ENCODE results near the gene ORC6. TPM values are rescaled to one million over a fixed set of nuclear protein-coding genes. Genes with fewer than 3 reads are reported as not detected.

The ORC6 gene
- total RNA-seq, 1 experiment from 2014 or later: 76.1 TPM

DNA sequence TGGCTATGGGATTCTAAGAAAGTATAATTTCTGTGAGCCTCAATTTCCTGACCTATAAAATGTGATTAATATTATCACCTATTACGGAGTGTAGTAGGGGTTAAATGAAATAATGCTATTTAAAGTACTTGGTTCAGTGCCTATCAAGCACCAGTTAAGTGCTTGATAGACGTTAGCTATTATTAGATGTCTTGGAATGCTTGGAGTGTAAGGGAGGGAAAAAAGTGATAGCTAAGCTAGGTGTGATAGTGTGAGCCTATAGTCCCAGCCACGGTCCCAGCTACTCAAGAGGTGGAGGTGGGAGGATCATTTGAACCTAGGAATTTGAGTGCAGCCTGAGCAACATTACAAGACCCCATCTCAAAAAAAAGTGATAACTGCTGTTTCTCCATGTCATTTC, 7.5 kb downstream of the ORC6 start (continued):
- TF ChIP-seq, protein P1, sequence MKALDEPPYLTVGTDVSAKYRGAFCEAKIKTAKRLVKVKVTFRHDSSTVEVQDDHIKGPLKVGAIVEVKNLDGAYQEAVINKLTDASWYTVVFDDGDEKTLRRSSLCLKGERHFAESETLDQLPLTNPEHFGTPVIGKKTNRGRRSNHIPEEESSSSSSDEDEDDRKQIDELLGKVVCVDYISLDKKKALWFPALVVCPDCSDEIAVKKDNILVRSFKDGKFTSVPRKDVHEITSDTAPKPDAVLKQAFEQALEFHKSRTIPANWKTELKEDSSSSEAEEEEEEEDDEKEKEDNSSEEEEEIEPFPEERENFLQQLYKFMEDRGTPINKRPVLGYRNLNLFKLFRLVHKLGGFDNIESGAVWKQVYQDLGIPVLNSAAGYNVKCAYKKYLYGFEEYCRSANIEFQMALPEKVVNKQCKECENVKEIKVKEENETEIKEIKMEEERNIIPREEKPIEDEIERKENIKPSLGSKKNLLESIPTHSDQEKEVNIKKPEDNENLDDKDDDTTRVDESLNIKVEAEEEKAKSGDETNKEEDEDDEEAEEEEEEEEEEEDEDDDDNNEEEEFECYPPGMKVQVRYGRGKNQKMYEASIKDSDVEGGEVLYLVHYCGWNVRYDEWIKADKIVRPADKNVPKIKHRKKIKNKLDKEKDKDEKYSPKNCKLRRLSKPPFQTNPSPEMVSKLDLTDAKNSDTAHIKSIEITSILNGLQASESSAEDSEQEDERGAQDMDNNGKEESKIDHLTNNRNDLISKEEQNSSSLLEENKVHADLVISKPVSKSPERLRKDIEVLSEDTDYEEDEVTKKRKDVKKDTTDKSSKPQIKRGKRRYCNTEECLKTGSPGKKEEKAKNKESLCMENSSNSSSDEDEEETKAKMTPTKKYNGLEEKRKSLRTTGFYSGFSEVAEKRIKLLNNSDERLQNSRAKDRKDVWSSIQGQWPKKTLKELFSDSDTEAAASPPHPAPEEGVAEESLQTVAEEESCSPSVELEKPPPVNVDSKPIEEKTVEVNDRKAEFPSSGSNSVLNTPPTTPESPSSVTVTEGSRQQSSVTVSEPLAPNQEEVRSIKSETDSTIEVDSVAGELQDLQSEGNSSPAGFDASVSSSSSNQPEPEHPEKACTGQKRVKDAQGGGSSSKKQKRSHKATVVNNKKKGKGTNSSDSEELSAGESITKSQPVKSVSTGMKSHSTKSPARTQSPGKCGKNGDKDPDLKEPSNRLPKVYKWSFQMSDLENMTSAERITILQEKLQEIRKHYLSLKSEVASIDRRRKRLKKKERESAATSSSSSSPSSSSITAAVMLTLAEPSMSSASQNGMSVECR (CRISPR knock-in tag; IDR thresholded peaks at IDR 0.05; ENCODE audit: borderline replicate concordance): no peak
- TF ChIP-seq CBFB (CRISPR knock-in tag; IDR thresholded peaks at IDR 0.05; ENCODE audit: low read depth): no peak
- TF ChIP-seq, protein P2, sequence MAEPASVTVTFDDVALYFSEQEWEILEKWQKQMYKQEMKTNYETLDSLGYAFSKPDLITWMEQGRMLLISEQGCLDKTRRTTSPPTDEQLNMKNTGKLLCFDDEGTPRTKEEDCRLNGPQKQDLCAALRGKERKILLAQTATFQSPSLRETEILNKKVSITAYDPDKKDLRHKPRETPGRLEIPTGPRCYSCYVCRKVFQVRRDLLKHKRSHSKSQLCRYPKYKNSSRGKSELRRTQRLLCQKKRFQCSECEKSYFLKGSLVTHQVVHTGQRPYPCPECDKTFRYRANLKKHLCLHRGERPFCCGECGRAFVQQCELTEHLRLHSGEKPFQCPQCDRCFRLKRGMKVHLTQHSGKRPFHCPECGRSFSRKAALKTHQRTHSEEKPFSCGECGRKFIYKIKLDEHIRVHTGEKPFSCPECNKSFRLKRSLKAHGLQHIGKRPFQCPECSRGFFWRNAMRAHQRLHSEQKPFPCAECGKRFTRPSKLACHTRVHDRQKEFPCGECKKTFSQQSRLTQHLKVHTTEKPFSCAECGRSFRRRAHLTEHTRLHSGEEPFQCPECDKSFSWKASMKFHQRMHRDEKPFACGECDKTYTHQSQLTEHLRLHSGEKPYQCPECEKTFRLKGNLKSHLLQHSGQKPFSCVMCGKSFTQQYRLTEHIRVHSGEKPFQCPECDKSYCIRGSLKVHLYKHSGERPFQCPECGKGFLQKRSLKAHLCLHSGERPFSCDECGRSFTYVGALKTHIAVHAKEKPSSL (CRISPR knock-in tag; conservative IDR thresholded peaks at IDR 0.05): no peak
- no peak for TF ChIP-seq HMGA2 (CRISPR knock-in tag; IDR thresholded peaks at IDR 0.05)
- no peak for TF ChIP-seq NFYB (CRISPR knock-in tag; conservative IDR thresholded peaks at IDR 0.05; ENCODE audit: low read depth)
- TF ChIP-seq, protein P3, sequence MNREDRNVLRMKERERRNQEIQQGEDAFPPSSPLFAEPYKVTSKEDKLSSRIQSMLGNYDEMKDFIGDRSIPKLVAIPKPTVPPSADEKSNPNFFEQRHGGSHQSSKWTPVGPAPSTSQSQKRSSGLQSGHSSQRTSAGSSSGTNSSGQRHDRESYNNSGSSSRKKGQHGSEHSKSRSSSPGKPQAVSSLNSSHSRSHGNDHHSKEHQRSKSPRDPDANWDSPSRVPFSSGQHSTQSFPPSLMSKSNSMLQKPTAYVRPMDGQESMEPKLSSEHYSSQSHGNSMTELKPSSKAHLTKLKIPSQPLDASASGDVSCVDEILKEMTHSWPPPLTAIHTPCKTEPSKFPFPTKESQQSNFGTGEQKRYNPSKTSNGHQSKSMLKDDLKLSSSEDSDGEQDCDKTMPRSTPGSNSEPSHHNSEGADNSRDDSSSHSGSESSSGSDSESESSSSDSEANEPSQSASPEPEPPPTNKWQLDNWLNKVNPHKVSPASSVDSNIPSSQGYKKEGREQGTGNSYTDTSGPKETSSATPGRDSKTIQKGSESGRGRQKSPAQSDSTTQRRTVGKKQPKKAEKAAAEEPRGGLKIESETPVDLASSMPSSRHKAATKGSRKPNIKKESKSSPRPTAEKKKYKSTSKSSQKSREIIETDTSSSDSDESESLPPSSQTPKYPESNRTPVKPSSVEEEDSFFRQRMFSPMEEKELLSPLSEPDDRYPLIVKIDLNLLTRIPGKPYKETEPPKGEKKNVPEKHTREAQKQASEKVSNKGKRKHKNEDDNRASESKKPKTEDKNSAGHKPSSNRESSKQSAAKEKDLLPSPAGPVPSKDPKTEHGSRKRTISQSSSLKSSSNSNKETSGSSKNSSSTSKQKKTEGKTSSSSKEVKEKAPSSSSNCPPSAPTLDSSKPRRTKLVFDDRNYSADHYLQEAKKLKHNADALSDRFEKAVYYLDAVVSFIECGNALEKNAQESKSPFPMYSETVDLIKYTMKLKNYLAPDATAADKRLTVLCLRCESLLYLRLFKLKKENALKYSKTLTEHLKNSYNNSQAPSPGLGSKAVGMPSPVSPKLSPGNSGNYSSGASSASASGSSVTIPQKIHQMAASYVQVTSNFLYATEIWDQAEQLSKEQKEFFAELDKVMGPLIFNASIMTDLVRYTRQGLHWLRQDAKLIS (CRISPR knock-in tag; IDR thresholded peaks at IDR 0.05; ENCODE audit: borderline replicate concordance): no peak
- TF ChIP-seq, protein P4, sequence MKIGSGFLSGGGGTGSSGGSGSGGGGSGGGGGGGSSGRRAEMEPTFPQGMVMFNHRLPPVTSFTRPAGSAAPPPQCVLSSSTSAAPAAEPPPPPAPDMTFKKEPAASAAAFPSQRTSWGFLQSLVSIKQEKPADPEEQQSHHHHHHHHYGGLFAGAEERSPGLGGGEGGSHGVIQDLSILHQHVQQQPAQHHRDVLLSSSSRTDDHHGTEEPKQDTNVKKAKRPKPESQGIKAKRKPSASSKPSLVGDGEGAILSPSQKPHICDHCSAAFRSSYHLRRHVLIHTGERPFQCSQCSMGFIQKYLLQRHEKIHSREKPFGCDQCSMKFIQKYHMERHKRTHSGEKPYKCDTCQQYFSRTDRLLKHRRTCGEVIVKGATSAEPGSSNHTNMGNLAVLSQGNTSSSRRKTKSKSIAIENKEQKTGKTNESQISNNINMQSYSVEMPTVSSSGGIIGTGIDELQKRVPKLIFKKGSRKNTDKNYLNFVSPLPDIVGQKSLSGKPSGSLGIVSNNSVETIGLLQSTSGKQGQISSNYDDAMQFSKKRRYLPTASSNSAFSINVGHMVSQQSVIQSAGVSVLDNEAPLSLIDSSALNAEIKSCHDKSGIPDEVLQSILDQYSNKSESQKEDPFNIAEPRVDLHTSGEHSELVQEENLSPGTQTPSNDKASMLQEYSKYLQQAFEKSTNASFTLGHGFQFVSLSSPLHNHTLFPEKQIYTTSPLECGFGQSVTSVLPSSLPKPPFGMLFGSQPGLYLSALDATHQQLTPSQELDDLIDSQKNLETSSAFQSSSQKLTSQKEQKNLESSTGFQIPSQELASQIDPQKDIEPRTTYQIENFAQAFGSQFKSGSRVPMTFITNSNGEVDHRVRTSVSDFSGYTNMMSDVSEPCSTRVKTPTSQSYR (CRISPR knock-in tag; IDR thresholded peaks at IDR 0.05): no peak
- no peak for TF ChIP-seq ZNF138 (CRISPR knock-in tag; conservative IDR thresholded peaks at IDR 0.05)
- TF ChIP-seq RELA (CRISPR knock-in tag; IDR thresholded peaks at IDR 0.05; ENCODE audit: borderline replicate concordance): no peak
- no peak for TF ChIP-seq PRRX2 (CRISPR knock-in tag; IDR thresholded peaks at IDR 0.05)

DNA sequence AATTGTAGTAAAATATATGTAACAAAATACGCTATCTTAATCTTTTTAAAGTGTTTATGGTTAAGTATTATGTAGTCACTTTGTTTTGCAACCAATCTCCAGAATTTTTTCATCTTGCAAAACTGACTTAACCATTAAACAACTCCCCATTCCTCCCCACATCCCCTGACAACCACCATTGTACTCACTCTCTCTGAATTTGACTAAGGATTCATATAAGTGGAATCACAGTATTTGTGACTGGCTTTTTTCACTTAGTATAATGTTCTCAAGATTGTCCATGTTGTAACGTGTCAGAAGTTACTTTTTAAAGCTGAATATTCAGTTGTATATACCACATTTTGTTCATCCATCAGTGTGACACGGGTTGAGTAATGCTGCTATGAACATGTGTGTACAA, 10.6 kb downstream of the ORC6 start:
- Mint-ChIP-seq H3K27ac (no peak overlapping the region), H3K27me3 (ENCODE audit: low read depth) (no peaks in the 10 kb centered on the region), H3K4me3 (no peak overlapping the region), H3K9me3 (no peaks in the 10 kb centered on the region), H3K36me3 (peaks cover 40% of the 10 kb centered on the region), H3K4me1 (no peaks in the 10 kb centered on the region)
- DNase-seq (ENCODE audit: low spot score) (no peak), ATAC-seq (no peak)
- CTCF ChIA-PET: interaction anchor here (2.2 kb wide), 1 partner anchor 27 kb away, joined by 6 read pairs; no protein-coding TSS in a partner anchor
- POLR2A ChIA-PET: no interaction called here
- TF ChIP-seq, protein P5, sequence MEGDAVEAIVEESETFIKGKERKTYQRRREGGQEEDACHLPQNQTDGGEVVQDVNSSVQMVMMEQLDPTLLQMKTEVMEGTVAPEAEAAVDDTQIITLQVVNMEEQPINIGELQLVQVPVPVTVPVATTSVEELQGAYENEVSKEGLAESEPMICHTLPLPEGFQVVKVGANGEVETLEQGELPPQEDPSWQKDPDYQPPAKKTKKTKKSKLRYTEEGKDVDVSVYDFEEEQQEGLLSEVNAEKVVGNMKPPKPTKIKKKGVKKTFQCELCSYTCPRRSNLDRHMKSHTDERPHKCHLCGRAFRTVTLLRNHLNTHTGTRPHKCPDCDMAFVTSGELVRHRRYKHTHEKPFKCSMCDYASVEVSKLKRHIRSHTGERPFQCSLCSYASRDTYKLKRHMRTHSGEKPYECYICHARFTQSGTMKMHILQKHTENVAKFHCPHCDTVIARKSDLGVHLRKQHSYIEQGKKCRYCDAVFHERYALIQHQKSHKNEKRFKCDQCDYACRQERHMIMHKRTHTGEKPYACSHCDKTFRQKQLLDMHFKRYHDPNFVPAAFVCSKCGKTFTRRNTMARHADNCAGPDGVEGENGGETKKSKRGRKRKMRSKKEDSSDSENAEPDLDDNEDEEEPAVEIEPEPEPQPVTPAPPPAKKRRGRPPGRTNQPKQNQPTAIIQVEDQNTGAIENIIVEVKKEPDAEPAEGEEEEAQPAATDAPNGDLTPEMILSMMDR (IDR thresholded peaks at IDR 0.05): no peak
- TF ChIP-seq TEAD4 (CRISPR knock-in tag; IDR thresholded peaks at IDR 0.05) (no peak), TEAD1 (CRISPR knock-in tag; IDR thresholded peaks at IDR 0.05) (no peak), MYBL2 (CRISPR knock-in tag; IDR thresholded peaks at IDR 0.05) (no peak), KAT7 (CRISPR knock-in tag; IDR thresholded peaks at IDR 0.05; ENCODE audit: borderline replicate concordance) (no peak), IRF2 (CRISPR knock-in tag; IDR thresholded peaks at IDR 0.05; ENCODE audit: borderline replicate concordance, low read depth) (no peak), FOXK1 (CRISPR knock-in tag; IDR thresholded peaks at IDR 0.05) (no peak), RELA (CRISPR knock-in tag; IDR thresholded peaks at IDR 0.05; ENCODE audit: borderline replicate concordance) (no peak)
- TF ChIP-seq, protein P6, sequence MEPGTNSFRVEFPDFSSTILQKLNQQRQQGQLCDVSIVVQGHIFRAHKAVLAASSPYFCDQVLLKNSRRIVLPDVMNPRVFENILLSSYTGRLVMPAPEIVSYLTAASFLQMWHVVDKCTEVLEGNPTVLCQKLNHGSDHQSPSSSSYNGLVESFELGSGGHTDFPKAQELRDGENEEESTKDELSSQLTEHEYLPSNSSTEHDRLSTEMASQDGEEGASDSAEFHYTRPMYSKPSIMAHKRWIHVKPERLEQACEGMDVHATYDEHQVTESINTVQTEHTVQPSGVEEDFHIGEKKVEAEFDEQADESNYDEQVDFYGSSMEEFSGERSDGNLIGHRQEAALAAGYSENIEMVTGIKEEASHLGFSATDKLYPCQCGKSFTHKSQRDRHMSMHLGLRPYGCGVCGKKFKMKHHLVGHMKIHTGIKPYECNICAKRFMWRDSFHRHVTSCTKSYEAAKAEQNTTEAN (CRISPR knock-in tag; IDR thresholded peaks at IDR 0.05): no peak
- TF ChIP-seq, protein P7, sequence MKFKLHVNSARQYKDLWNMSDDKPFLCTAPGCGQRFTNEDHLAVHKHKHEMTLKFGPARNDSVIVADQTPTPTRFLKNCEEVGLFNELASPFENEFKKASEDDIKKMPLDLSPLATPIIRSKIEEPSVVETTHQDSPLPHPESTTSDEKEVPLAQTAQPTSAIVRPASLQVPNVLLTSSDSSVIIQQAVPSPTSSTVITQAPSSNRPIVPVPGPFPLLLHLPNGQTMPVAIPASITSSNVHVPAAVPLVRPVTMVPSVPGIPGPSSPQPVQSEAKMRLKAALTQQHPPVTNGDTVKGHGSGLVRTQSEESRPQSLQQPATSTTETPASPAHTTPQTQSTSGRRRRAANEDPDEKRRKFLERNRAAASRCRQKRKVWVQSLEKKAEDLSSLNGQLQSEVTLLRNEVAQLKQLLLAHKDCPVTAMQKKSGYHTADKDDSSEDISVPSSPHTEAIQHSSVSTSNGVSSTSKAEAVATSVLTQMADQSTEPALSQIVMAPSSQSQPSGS (CRISPR knock-in tag; IDR thresholded peaks at IDR 0.05; ENCODE audit: borderline replicate concordance, low read depth): no peak
